Endothelial cell (in vitro differentiated cells): Measurements from ENCODE around the gene SH3GL2. TPM values are rescaled to one million over a fixed set of nuclear protein-coding genes. Genes with fewer than 3 reads are reported as not detected.
A peak's percentile ranks its signal among the peaks of the same experiment; 100 is the strongest.

ENCODE experiments used
- DNase-seq: peaks from one replicate; pipeline ENCODE4 v3.0.0; 2021; ENCODE audit warnings: low spot score
- H3K27ac Mint-ChIP-seq: one replicate; pipeline ENCODE4 v1.8.0; 2021; ENCODE audit warnings: mixed read lengths, inconsistent platforms; ENCODE audit not compliant: unreplicated experiment
- H3K27me3 Mint-ChIP-seq: one replicate; pipeline ENCODE4 v1.8.0; 2021; ENCODE audit warnings: mild to moderate bottlenecking, moderate library complexity, mixed read lengths, inconsistent platforms; ENCODE audit not compliant: unreplicated experiment
- H3K36me3 Mint-ChIP-seq: one replicate; pipeline ENCODE4 v1.8.0; 2021; ENCODE audit warnings: mild to moderate bottlenecking, low read depth, mixed read lengths, inconsistent platforms; ENCODE audit not compliant: unreplicated experiment
- H3K4me1 Mint-ChIP-seq: one replicate; pipeline ENCODE4 v1.8.0; 2021; ENCODE audit warnings: mild to moderate bottlenecking, mixed read lengths, inconsistent platforms; ENCODE audit not compliant: unreplicated experiment
- H3K4me3 Mint-ChIP-seq: one replicate; pipeline ENCODE4 v1.8.0; 2021; ENCODE audit warnings: mild to moderate bottlenecking, mixed read lengths, inconsistent platforms; ENCODE audit not compliant: unreplicated experiment
- H3K9me3 Mint-ChIP-seq: one replicate; pipeline ENCODE4 v1.8.0; 2021; ENCODE audit warnings: mixed read lengths, inconsistent platforms; ENCODE audit not compliant: unreplicated experiment
- CTCF ChIP-seq: fragments of 200-600 bp; sonication (generic); IDR thresholded peaks from one replicate; pipeline ENCODE4 v1.5.0; 2021; ENCODE audit warnings: antibody characterized with exemption; ENCODE audit not compliant: unreplicated experiment
- total RNA-seq: library from RNA; stranded (reverse); fragmentation: NEBNext Ultra II Directional; extraction: Animal tissue kit (Norgen Biotek cat#: 25700); gene quantifications from one replicate; pipeline ENCODE4 v1.2.1, GENCODE V29; 2021; ENCODE audit not compliant: unreplicated experiment

SH3GL2 gene
- total RNA-seq, 1 donor from 2014 or later = 1.6 TPM

GRCh38 chr9:17816431-17817027, 237.7 kb downstream of the SH3GL2 start:
- Mint-ChIP-seq H3K27ac (no peak overlapping the region), H3K9me3 (no peaks in the 10 kb centered on the region), H3K4me3 (no peak overlapping the region), H3K4me1 (peaks cover 3% of the 10 kb centered on the region), H3K36me3 (no peaks in the 10 kb centered on the region), H3K27me3 (no peaks in the 10 kb centered on the region)
- no peak for TF ChIP-seq CTCF
- DNase-seq = no peak

GRCh38 chr9:17824191-17824590, 245.3 kb downstream of the SH3GL2 start:
- no peak for DNase-seq
- H3K27ac Mint-ChIP-seq = peak overlapping the region; percentile 16
- H3K4me1 Mint-ChIP-seq = peaks cover 13% of the 10 kb centered on the region
- H3K36me3 Mint-ChIP-seq = no peaks in the 10 kb centered on the region
- TF ChIP-seq CTCF = no peak
- no peaks in the 10 kb centered on the region for H3K27me3 Mint-ChIP-seq
- H3K4me3 Mint-ChIP-seq = no peak overlapping the region
- H3K9me3 Mint-ChIP-seq = no peaks in the 10 kb centered on the region

GRCh38 chr9:17824616-17825264, 245.9 kb downstream of the SH3GL2 start:
- Mint-ChIP-seq H3K4me3 (no peak overlapping the region), H3K4me1 (peaks cover 13% of the 10 kb centered on the region), H3K9me3 (no peaks in the 10 kb centered on the region), H3K36me3 (no peaks in the 10 kb centered on the region), H3K27ac (peak overlapping the region; percentile 16), H3K27me3 (no peaks in the 10 kb centered on the region)
- no peak for DNase-seq
- TF ChIP-seq CTCF = no peak

GRCh38 chr9:17825265-17825659, 246.4 kb downstream of the SH3GL2 start:
- Mint-ChIP-seq H3K9me3 (no peaks in the 10 kb centered on the region), H3K27ac (no peak overlapping the region), H3K4me3 (no peak overlapping the region), H3K36me3 (no peaks in the 10 kb centered on the region), H3K27me3 (no peaks in the 10 kb centered on the region), H3K4me1 (peaks cover 13% of the 10 kb centered on the region)
- no peak for DNase-seq
- no peak for TF ChIP-seq CTCF

- H3K9me3 Mint-ChIP-seq = no peaks in the 10 kb centered on the region
- H3K4me3 Mint-ChIP-seq = no peak overlapping the region
- no peak for TF ChIP-seq CTCF
- DNase-seq = no peak
- no peaks in the 10 kb centered on the region for H3K36me3 Mint-ChIP-seq
- H3K27me3 Mint-ChIP-seq = no peaks in the 10 kb centered on the region
- no peak overlapping the region for H3K27ac Mint-ChIP-seq
- peaks cover 3% of the 10 kb centered on the region for H3K4me1 Mint-ChIP-seq
Measured at GRCh38 chr9:17829064-17829463, 250.2 kb downstream of the SH3GL2 start.
